NCI-H2227 (cell line): ENCODE results near the gene CCR4.
"Not testable (repeated sequence)": the region's sequence is repeated elsewhere in the genome, so short reads cannot be mapped to it uniquely, and the experiment has no call there.

Experiments
- DNase-seq: peaks from one replicate; lab custom pipeline; 2025; ENCODE audit not compliant: unreplicated experiment; lab: John Stamatoyannopoulos, UW

CCR4 gene

GRCh38 chr3:32977861-32978260 lies 26.4 kb downstream of the CCR4 start:
- DNase-seq, result no peak

- no peak for DNase-seq
These were observed 26.9 kb downstream of the CCR4 start for GRCh38 chr3:32978331-32978730.

- DNase-seq, result no peak
These were observed 31.7 kb downstream of the CCR4 start for GRCh38 chr3:32983124-32983523.

- DNase-seq, result not testable (repeated sequence)
These were observed 33.5 kb downstream of the CCR4 start for GRCh38 chr3:32984918-32985317.

- no peak for DNase-seq
These were observed 37.7 kb downstream of the CCR4 start for GRCh38 chr3:32989171-32989570.

GRCh38 chr3:32990116-32990515 lies 38.7 kb downstream of the CCR4 start:
- DNase-seq, result no peak

GRCh38 chr3:32991781-32992180 lies 40.3 kb downstream of the CCR4 start:
- no peak for DNase-seq

GRCh38 chr3:32992310-32992686 lies 40.9 kb downstream of the CCR4 start:
- DNase-seq, result no peak

GRCh38 chr3:32994045-32994444 lies 42.6 kb downstream of the CCR4 start:
- no peak for DNase-seq

- no peak for DNase-seq
These were observed 43.7 kb downstream of the CCR4 start for GRCh38 chr3:32995098-32995497.

- no peak for DNase-seq
These were observed 44.8 kb downstream of the CCR4 start for GRCh38 chr3:32996048-32996754.

- no peak for DNase-seq
These were observed 45.3 kb downstream of the CCR4 start for GRCh38 chr3:32996755-32997091.

GRCh38 chr3:32998631-32999451 lies 47.4 kb downstream of the CCR4 start:
- DNase-seq, result no peak

- DNase-seq, result no peak
These were observed 49.4 kb downstream of the CCR4 start for GRCh38 chr3:33000691-33001385.

GRCh38 chr3:33001889-33002288 lies 50.4 kb downstream of the CCR4 start:
- DNase-seq, result no peak

GRCh38 chr3:33003308-33003707 lies 51.9 kb downstream of the CCR4 start:
- no peak for DNase-seq

GRCh38 chr3:33004205-33004604 lies 52.8 kb downstream of the CCR4 start:
- no peak for DNase-seq

- DNase-seq, result no peak
These were observed 53.5 kb downstream of the CCR4 start for GRCh38 chr3:33004961-33005360.
